ENCODE measurements around the gene MLLT10.

Gene MLLT10

GRCh38 chr10:21533467-21534279, at the start of gene MLLT10:
Gene MLLT10 (plus strand): TSS chr10:21534232. CDS start chr10:21534645, 413 bp downstream.
- peak; percentile 83 for DNase-seq (ENCODE audit: low read depth)

- DNase-seq (ENCODE audit: low read depth) = no peak
Measured at GRCh38 chr10:21487416-21488180, 46.4 kb upstream of the MLLT10 start.

- no peak for DNase-seq (ENCODE audit: low read depth)
Measured at GRCh38 chr10:21488246-21488956, 45.6 kb upstream of the MLLT10 start.

GRCh38 chr10:21488957-21489446, 45.0 kb upstream of the MLLT10 start:
- DNase-seq (ENCODE audit: low read depth) = no peak

GRCh38 chr10:21490028-21490710, 43.9 kb upstream of the MLLT10 start:
- no peak for DNase-seq (ENCODE audit: low read depth)

GRCh38 chr10:21490711-21491105, 43.3 kb upstream of the MLLT10 start:
- no peak for DNase-seq (ENCODE audit: low read depth)

GRCh38 chr10:21492421-21492820, 41.6 kb upstream of the MLLT10 start:
- no peak for DNase-seq (ENCODE audit: low read depth)

GRCh38 chr10:21493784-21494183, 40.2 kb upstream of the MLLT10 start:
- no peak for DNase-seq (ENCODE audit: low read depth)

- DNase-seq (ENCODE audit: low read depth) = no peak
Measured at GRCh38 chr10:21494191-21495001, 39.6 kb upstream of the MLLT10 start.

- no peak for DNase-seq (ENCODE audit: low read depth)
Measured at GRCh38 chr10:21495002-21495751, 38.9 kb upstream of the MLLT10 start.

GRCh38 chr10:21495752-21496342, 38.2 kb upstream of the MLLT10 start:
- peak; percentile 79 for DNase-seq (ENCODE audit: low read depth)

GRCh38 chr10:21496343-21497176, 37.5 kb upstream of the MLLT10 start:
- no peak for DNase-seq (ENCODE audit: low read depth)

- DNase-seq (ENCODE audit: low read depth) = no peak
Measured at GRCh38 chr10:21497177-21497807, 36.7 kb upstream of the MLLT10 start.

- DNase-seq (ENCODE audit: low read depth) = no peak
Measured at GRCh38 chr10:21498377-21498776, 35.7 kb upstream of the MLLT10 start.

GRCh38 chr10:21498986-21499385, 35.0 kb upstream of the MLLT10 start:
- no peak for DNase-seq (ENCODE audit: low read depth)

GRCh38 chr10:21499701-21500577, 34.1 kb upstream of the MLLT10 start:
- no peak for DNase-seq (ENCODE audit: low read depth)

- no peak for DNase-seq (ENCODE audit: low read depth)
Measured at GRCh38 chr10:21500578-21500910, 33.5 kb upstream of the MLLT10 start.

- no peak for DNase-seq (ENCODE audit: low read depth)
Measured at GRCh38 chr10:21501091-21501490, 32.9 kb upstream of the MLLT10 start.
